ENCODE measurements around the gene POC1B.
A peak's percentile ranks its signal among the peaks of the same experiment; 100 is the strongest.

POC1B gene

GRCh38 chr12:89476904-89477595 is 48.8 kb downstream of the POC1B start:
- H3K4me3 ChIP-seq (ENCODE audit: low read depth, low read length), result no peak overlapping the region
- no peak for TF ChIP-seq CTCF (conservative IDR thresholded peaks at IDR 0.05; ENCODE audit: low read depth, low read length)
- DNase-seq (ENCODE audit: low read depth), result no peak

GRCh38 chr12:89476232-89476631 is 49.6 kb downstream of the POC1B start:
- no peak overlapping the region for H3K4me3 ChIP-seq (ENCODE audit: low read depth, low read length)
- DNase-seq (ENCODE audit: low read depth), result no peak
- TF ChIP-seq CTCF (conservative IDR thresholded peaks at IDR 0.05; ENCODE audit: low read depth, low read length), result no peak

GRCh38 chr12:89475203-89475990 is 50.5 kb downstream of the POC1B start:
- TF ChIP-seq CTCF (conservative IDR thresholded peaks at IDR 0.05; ENCODE audit: low read depth, low read length), result no peak
- DNase-seq (ENCODE audit: low read depth), result no peak
- no peak overlapping the region for H3K4me3 ChIP-seq (ENCODE audit: low read depth, low read length)

GRCh38 chr12:89474615-89475014 is 51.2 kb downstream of the POC1B start:
- H3K4me3 ChIP-seq (ENCODE audit: low read depth, low read length), result no peak overlapping the region
- TF ChIP-seq CTCF (conservative IDR thresholded peaks at IDR 0.05; ENCODE audit: low read depth, low read length), result no peak
- DNase-seq (ENCODE audit: low read depth), result no peak

GRCh38 chr12:89472508-89472907 is 53.3 kb downstream of the POC1B start:
- no peak for TF ChIP-seq CTCF (conservative IDR thresholded peaks at IDR 0.05; ENCODE audit: low read depth, low read length)
- no peak overlapping the region for H3K4me3 ChIP-seq (ENCODE audit: low read depth, low read length)
- DNase-seq (ENCODE audit: low read depth), result peak; percentile 29

GRCh38 chr12:89470741-89471509 is 54.9 kb downstream of the POC1B start:
- no peak overlapping the region for H3K4me3 ChIP-seq (ENCODE audit: low read depth, low read length)
- peak; percentile 80 for TF ChIP-seq CTCF (conservative IDR thresholded peaks at IDR 0.05; ENCODE audit: low read depth, low read length)
- peak; percentile 82 for DNase-seq (ENCODE audit: low read depth)

Measured in choroid plexus epithelial cell (primary cell).